Peyer's patch (tissue), 4 donors: ENCODE results near the gene MYO3B.

ENCODE experiments used
- POLR2A ChIP-seq, 2 donors: fragments of 450-650 bp; IDR thresholded peaks; one replicate each; pipeline ENCODE4 v1.5.1; 2017; ENCODE audit warnings: antibody characterized with exemption in 2 of 2, mild to moderate bottlenecking in 2 of 2, moderate library complexity in 2 of 2
- TF ChIP-seq, protein P1 (sequence below), 6 experiments: fragments of 450-650 bp in 4 of 6; fragments of 200-600 bp in 2 of 6; sonication (generic) in 1 of 6; IDR thresholded peaks; one replicate each; pipeline ENCODE4 v1.5.1; 2017 to 2019; ENCODE audit warnings: antibody characterized with exemption in 6 of 6, mild to moderate bottlenecking in 3 of 6, moderate library complexity in 1 of 6

- TF ChIP-seq, protein P1, sequence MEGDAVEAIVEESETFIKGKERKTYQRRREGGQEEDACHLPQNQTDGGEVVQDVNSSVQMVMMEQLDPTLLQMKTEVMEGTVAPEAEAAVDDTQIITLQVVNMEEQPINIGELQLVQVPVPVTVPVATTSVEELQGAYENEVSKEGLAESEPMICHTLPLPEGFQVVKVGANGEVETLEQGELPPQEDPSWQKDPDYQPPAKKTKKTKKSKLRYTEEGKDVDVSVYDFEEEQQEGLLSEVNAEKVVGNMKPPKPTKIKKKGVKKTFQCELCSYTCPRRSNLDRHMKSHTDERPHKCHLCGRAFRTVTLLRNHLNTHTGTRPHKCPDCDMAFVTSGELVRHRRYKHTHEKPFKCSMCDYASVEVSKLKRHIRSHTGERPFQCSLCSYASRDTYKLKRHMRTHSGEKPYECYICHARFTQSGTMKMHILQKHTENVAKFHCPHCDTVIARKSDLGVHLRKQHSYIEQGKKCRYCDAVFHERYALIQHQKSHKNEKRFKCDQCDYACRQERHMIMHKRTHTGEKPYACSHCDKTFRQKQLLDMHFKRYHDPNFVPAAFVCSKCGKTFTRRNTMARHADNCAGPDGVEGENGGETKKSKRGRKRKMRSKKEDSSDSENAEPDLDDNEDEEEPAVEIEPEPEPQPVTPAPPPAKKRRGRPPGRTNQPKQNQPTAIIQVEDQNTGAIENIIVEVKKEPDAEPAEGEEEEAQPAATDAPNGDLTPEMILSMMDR (IDR thresholded peaks at IDR 0.05) = no peak
- TF ChIP-seq POLR2A (IDR thresholded peaks at IDR 0.05) = no peak
These were observed 106.3 kb downstream of the MYO3B start for GRCh38 chr2:170284205-170284604.
